GM12878 (cell line): ENCODE results near the gene COL5A1. TPM values are rescaled to one million over a fixed set of nuclear protein-coding genes. Genes with fewer than 3 reads are reported as not detected.

ENCODE experiments used
- ATAC-seq: fragments of 200-7000 bp; cut with Tn5 transposase; 3 replicates; pipeline ENCODE4 v1.9.1; 2020; ENCODE audit warnings: mild to moderate bottlenecking, moderate library complexity
- BruUV-seq: library from RNA; stranded (reverse); fragments of 400-500 nt; replicated peaks from 2 replicates; lab custom pipeline; 2021; lab: Mats Ljungman, UMichigan
- CTCF ChIA-PET: fragments of 300-600 bp; sonication (Branson Sonifier 250); formaldehyde crosslinking; extraction: SDS; loops from one replicate; lab custom pipeline; 2021; ENCODE audit warnings: inconsistent platforms; lab: Yijun Ruan, JAX
- POLR2A ChIA-PET: fragments of 350-600 bp; formaldehyde crosslinking; extraction: SDS; loops from one replicate; lab custom pipeline; 2021; ENCODE audit warnings: inconsistent platforms; lab: Charles Lee
- RAD21 ChIA-PET: fragments of 300-600 bp; sonication (Branson Sonifier 250); formaldehyde crosslinking; loops from one replicate; lab custom pipeline; 2023; ENCODE audit warnings: antibody characterized with exemption; ENCODE audit not compliant: unreplicated experiment; lab: Charles Lee
- SMC1A ChIA-PET: fragments of 300-600 bp; sonication (Branson Sonifier 250); formaldehyde crosslinking; loops from one replicate; lab custom pipeline; 2023; ENCODE audit not compliant: unreplicated experiment, uncharacterized antibody; lab: Charles Lee
- DNase-seq: peaks from one replicate; pipeline ENCODE4 v3.0.0-alpha.2; 2011; ENCODE audit warnings: low read depth, low spot score
- FAIRE-seq: peaks from 3 replicates; lab custom pipeline; 2011; peaks lifted over from hg19 to GRCh38; lab: Jason Lieb, UNC
- H2AFZ ChIP-seq: 2 replicates; pipeline ENCODE4 v1.6.0; 2011; ENCODE audit warnings: low read depth, low read length, control low read depth; ENCODE audit not compliant: control insufficient read depth
- H3K27ac ChIP-seq: 2 replicates; pipeline ENCODE4 v1.5.1; 2011; ENCODE audit warnings: control low read depth; ENCODE audit not compliant: control insufficient read depth, insufficient read depth
- H3K27me3 ChIP-seq, 2 experiments: replicated peaks in 1 of 2; 2 replicates each; pipeline versions ENCODE4 v1.6.0 to v1.6.1; 2011; ENCODE audit warnings: low read length in 1 of 2; ENCODE audit not compliant: control insufficient read depth in 2 of 2, insufficient read depth in 2 of 2
- H3K36me3 ChIP-seq, 2 experiments: 2 replicates each; pipeline ENCODE4 v1.5.1; 2011; ENCODE audit warnings: low read length in 1 of 2; ENCODE audit not compliant: control insufficient read depth in 2 of 2, insufficient read depth in 2 of 2
- H3K4me1 ChIP-seq: 2 replicates; pipeline ENCODE4 v1.6.1; 2011; ENCODE audit warnings: mild to moderate bottlenecking, low read length, moderate library complexity, mixed read lengths; ENCODE audit not compliant: control insufficient read depth, insufficient read depth
- H3K4me2 ChIP-seq: 2 replicates; pipeline ENCODE4 v1.6.0; 2011; ENCODE audit warnings: control low read depth; ENCODE audit not compliant: control insufficient read depth, insufficient read depth
- H3K4me3 ChIP-seq: fragments of 200-600 bp; sonication (generic); 2 replicates; pipeline ENCODE4 v1.5.1; 2016
- H3K79me2 ChIP-seq: 2 replicates; pipeline ENCODE4 v1.6.0; 2011; ENCODE audit warnings: low read length; ENCODE audit not compliant: control insufficient read depth, insufficient read depth
- H3K9ac ChIP-seq: 2 replicates; pipeline ENCODE4 v1.8.0; 2011; ENCODE audit warnings: low read length, control low read depth, mixed read lengths; ENCODE audit not compliant: control insufficient read depth, insufficient read depth
- H3K9me3 ChIP-seq: replicated peaks from 3 replicates; pipeline ENCODE4 v1.5.1; 2011; ENCODE audit warnings: mild to moderate bottlenecking, low read length; ENCODE audit not compliant: control insufficient read depth, insufficient read depth
- H4K20me1 ChIP-seq: 2 replicates; pipeline ENCODE4 v1.6.0; 2011; ENCODE audit not compliant: control insufficient read depth, insufficient read depth
- BCL11A ChIP-seq: IDR thresholded peaks from 2 replicates; pipeline ENCODE4 v1.6.1; 2011; ENCODE audit warnings: low read depth, low read length
- CBX5 ChIP-seq: sonication (generic); IDR thresholded peaks from 2 replicates; pipeline ENCODE4 v1.6.1; 2016; ENCODE audit warnings: low read depth, moderate library complexity, mild to moderate bottlenecking, inconsistent platforms
- CHD1 ChIP-seq: IDR thresholded peaks from 2 replicates; pipeline ENCODE4 v1.6.1; 2012; ENCODE audit warnings: low read depth, low read length, improper control_type of control experiment
- CREM ChIP-seq: IDR thresholded peaks from 2 replicates; pipeline ENCODE4 v1.6.1; 2014; ENCODE audit warnings: antibody characterized with exemption, low read depth
- FOXM1 ChIP-seq: IDR thresholded peaks from 2 replicates; pipeline ENCODE4 v1.6.1; 2012; ENCODE audit warnings: low read depth, mild to moderate bottlenecking, inconsistent platforms, low read length, moderate library complexity
- JUND ChIP-seq: IDR thresholded peaks from 2 replicates; pipeline ENCODE4 v1.6.1; 2012; ENCODE audit warnings: low read depth, mild to moderate bottlenecking, low read length, improper control_type of control experiment, moderate library complexity
- KDM1A ChIP-seq: fragments of 200-600 bp; sonication (generic); IDR thresholded peaks from 2 replicates; pipeline ENCODE4 v1.6.1; 2016; ENCODE audit warnings: borderline replicate concordance
- LARP7 ChIP-seq: fragments of 450-650 bp; IDR thresholded peaks from 2 replicates; pipeline ENCODE4 v1.6.1; 2017; ENCODE audit warnings: mild to moderate bottlenecking
- MYC ChIP-seq: IDR thresholded peaks from 2 replicates; pipeline ENCODE4 v1.6.1; 2011; ENCODE audit warnings: mild to moderate bottlenecking, low read length, moderate library complexity, inconsistent platforms; ENCODE audit not compliant: insufficient read depth, insufficient replicate concordance, insufficient read length, severe bottlenecking
- POLR2AphosphoS5 ChIP-seq: IDR thresholded peaks from 2 replicates; pipeline ENCODE4 v1.6.1; 2011; ENCODE audit warnings: mild to moderate bottlenecking, low read length, inconsistent platforms
- SIX5 ChIP-seq: IDR thresholded peaks from 2 replicates; pipeline ENCODE4 v1.6.1; 2011; ENCODE audit warnings: mild to moderate bottlenecking, low read depth, low read length, moderate library complexity; ENCODE audit not compliant: severe bottlenecking
- WGBS: methylation state at CpG from one replicate; pipeline ENCODE4 v1.1.6; 2016; ENCODE audit warnings: low lambda C conversion rate; ENCODE audit not compliant: insufficient replicate concordance, insufficient coverage; ENCODE audit errors: missing lambda C conversion rate; 5-methylcytosine and 5-hydroxymethylcytosine counted together
- in situ Hi-C: fragments of 300-500 bp; cut with MboI; formaldehyde crosslinking; loops from 9 replicates; pipeline ENCODE4 v1.14.3; 2018; ENCODE audit warnings: mixed read lengths
- intact Hi-C: fragments of 100-400 bp; cut with micrococcal nuclease; formaldehyde crosslinking; loops from one replicate; pipeline ENCODE4 v1.14.2; 2022; ENCODE audit not compliant: unreplicated experiment
- polyA plus RNA-seq, 11 experiments: library from polyadenylated mRNA; depleted of rRNA in 4 of 11; unstranded in 6 of 11; stranded (reverse) in 5 of 11; fragments of >200 nt; fragmentation: Nextera tagmentation in 4 of 11; fragmentation: Illumina TruSeq in 1 of 11; extraction: Ambion mirVana in 4 of 11; extraction: Trizol in 1 of 11; gene quantifications; 1 replicate in 1 of 11; 2 replicates in 10 of 11; pipeline versions ENCODE4 v1.2.1 to v1.2.3, GENCODE V29; 2011 to 2016; ENCODE audit warnings: inconsistent platforms in 2 of 11, missing spikeins in 2 of 11, low read depth in 1 of 11
- total RNA-seq, 4 experiments: library from RNA; depleted of rRNA in 3 of 4; stranded (reverse); fragments of >200 nt in 3 of 4; fragmentation: Illumina TruSeq in 1 of 4; extraction: Trizol in 1 of 4; gene quantifications; 2 replicates each; pipeline versions ENCODE4 v1.2.1 to v1.2.3, GENCODE V29; 2013 to 2021

The COL5A1 gene
- total and polyA plus RNA-seq, 10 of the 15 experiments (the other 5 are each of a cell fraction or from before 2014, with no cell fraction given) = under 0.01 to 0.15 (median 0.13) TPM; not detected in 4

DNA sequence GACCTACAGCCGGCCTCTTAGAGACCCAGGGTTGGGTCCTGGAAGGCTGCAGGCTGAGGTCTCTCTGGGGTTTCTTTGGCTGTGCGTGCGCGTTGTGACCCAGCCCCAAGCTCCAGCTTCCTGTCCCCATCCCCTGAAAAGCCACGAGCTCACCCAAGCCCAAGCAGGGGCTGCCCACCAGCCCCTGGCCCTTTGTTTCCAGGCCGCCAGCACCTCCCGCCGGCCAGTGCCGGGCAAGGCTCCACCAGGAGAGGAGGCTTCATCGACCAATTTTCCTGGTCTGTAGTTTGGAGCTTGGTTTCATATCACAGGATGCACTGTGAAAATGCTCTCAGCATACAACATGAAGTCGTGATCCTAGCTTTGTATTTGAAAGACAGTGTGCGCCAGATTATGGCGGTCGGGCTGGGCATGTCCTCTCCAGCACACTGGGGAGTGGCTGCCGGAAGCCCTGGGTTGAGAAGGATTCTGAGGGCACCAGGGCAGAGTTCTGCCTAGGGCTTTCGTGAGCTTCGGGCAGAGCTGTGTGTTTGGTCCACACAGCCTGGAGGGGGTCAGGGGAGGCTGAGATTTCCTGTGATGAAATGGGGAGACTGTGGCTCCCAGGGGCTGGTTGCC is 78.6 kb downstream of the COL5A1 start:
- H4K20me1 ChIP-seq = no peaks in the 10 kb centered on the region
- ChIA-PET CTCF (no interaction called here), RAD21 (no interaction called here), SMC1A (no interaction called here), POLR2A (no interaction called here)
- H3K9me3 ChIP-seq = no peaks in the 10 kb centered on the region
- H3K4me2 ChIP-seq = no peak overlapping the region
- no peak for FAIRE-seq
- no peak overlapping the region for H2AFZ ChIP-seq
- H3K4me1 ChIP-seq = no peaks in the 10 kb centered on the region
- H3K27ac ChIP-seq = no peak overlapping the region
- H3K36me3 ChIP-seq = no peaks in the 10 kb centered on the region
- TF ChIP-seq BCL11A (no peak), CREM (no peak), CHD1 (no peak), JUND (no peak), POLR2AphosphoS5 (no peak), FOXM1 (no peak), KDM1A (no peak), LARP7 (no peak), MYC (no peak), CBX5 (no peak), SIX5 (no peak)
- H3K79me2 ChIP-seq = no peaks in the 10 kb centered on the region
- WGBS = 62% methylated on average over 17 of the region's 17 CpGs
- ATAC-seq = no peak
- DNase-seq = no peak
- no peak overlapping the region for H3K9ac ChIP-seq
- no peak overlapping the region for H3K4me3 ChIP-seq
- no TSS peak for BruUV-seq
- intact Hi-C loops = no loop called here
- no peaks in the 10 kb centered on the region; a peak in 2 of 4 replicates for H3K27me3 ChIP-seq
- in situ Hi-C loops = no loop called here
